Smooth muscle cell (in vitro differentiated cells): ENCODE data around the gene RASAL1. TPM values are rescaled to one million over a fixed set of nuclear protein-coding genes. Genes with fewer than 3 reads are reported as not detected.
A peak's percentile ranks its signal among the peaks of the same experiment; 100 is the strongest.

Experiments
- DNase-seq: peaks from one replicate; lab custom pipeline; 2025; ENCODE audit not compliant: unreplicated experiment; lab: John Stamatoyannopoulos, UW
- H2AFZ ChIP-seq: fragments of 200-600 bp; sonication (generic); 2 replicates; pipeline ENCODE4 v1.6.0; 2016; ENCODE audit warnings: antibody characterized with exemption, low read depth, mild to moderate bottlenecking
- H3F3A ChIP-seq: fragments of 200-600 bp; sonication (generic); 2 replicates; pipeline ENCODE4 v1.6.0; 2017; ENCODE audit warnings: antibody characterized with exemption, low read depth
- H3K27ac ChIP-seq: fragments of 200-600 bp; sonication (generic); 2 replicates; pipeline ENCODE4 v1.5.1; 2016; ENCODE audit warnings: low read depth, mild to moderate bottlenecking
- H3K27me3 ChIP-seq: fragments of 200-600 bp; sonication (generic); 2 replicates; pipeline ENCODE4 v1.6.1; 2016; ENCODE audit warnings: low read depth, mild to moderate bottlenecking
- H3K36me3 ChIP-seq: fragments of 200-600 bp; sonication (generic); 2 replicates; pipeline ENCODE4 v1.5.1; 2016; ENCODE audit warnings: low read depth
- H3K4me1 ChIP-seq: fragments of 200-600 bp; sonication (generic); 2 replicates; pipeline ENCODE4 v1.5.1; 2016; ENCODE audit warnings: low read depth
- H3K4me2 ChIP-seq: fragments of 200-600 bp; sonication (generic); 2 replicates; pipeline ENCODE4 v1.6.0; 2016; ENCODE audit warnings: mild to moderate bottlenecking
- H3K4me3 ChIP-seq: fragments of 200-600 bp; sonication (generic); 2 replicates; pipeline ENCODE4 v1.5.1; 2016; ENCODE audit warnings: mild to moderate bottlenecking
- H3K79me2 ChIP-seq: fragments of 200-600 bp; sonication (generic); 2 replicates; pipeline ENCODE4 v1.6.0; 2016; ENCODE audit warnings: low read depth, mild to moderate bottlenecking
- H3K9ac ChIP-seq: fragments of 200-600 bp; sonication (generic); 2 replicates; pipeline ENCODE4 v1.6.0; 2016; ENCODE audit warnings: low read depth
- H3K9me3 ChIP-seq: fragments of 200-600 bp; sonication (generic); replicated peaks from 2 replicates; pipeline ENCODE4 v1.5.1; 2016; ENCODE audit warnings: low read depth
- H4K20me1 ChIP-seq: fragments of 200-600 bp; sonication (generic); 2 replicates; pipeline ENCODE4 v1.6.0; 2016; ENCODE audit warnings: low read depth
- CTCF ChIP-seq: fragments of 200-600 bp; sonication (generic); IDR thresholded peaks from 2 replicates; pipeline ENCODE4 v1.5.1; 2017; ENCODE audit warnings: borderline replicate concordance, mild to moderate bottlenecking, antibody characterized with exemption; ENCODE audit not compliant: insufficient read depth, poor library complexity, severe bottlenecking
- WGBS: methylation state at CpG from one replicate; pipeline ENCODE4 v1.1.7; 2016; ENCODE audit warnings: low lambda C conversion rate; 5-methylcytosine and 5-hydroxymethylcytosine counted together
- polyA plus RNA-seq: library from polyadenylated mRNA; unstranded; fragments of >200 nt; fragmentation: Nextera tagmentation; extraction: Ambion mirVana; gene quantifications from 2 replicates; pipeline ENCODE4 v1.2.1, GENCODE V29; 2016
- total RNA-seq: library from RNA; depleted of rRNA; stranded (reverse); fragments of >200 nt; gene quantifications from 2 replicates; pipeline ENCODE4 v1.2.3, GENCODE V29; 2014

RASAL1 gene, protein sequence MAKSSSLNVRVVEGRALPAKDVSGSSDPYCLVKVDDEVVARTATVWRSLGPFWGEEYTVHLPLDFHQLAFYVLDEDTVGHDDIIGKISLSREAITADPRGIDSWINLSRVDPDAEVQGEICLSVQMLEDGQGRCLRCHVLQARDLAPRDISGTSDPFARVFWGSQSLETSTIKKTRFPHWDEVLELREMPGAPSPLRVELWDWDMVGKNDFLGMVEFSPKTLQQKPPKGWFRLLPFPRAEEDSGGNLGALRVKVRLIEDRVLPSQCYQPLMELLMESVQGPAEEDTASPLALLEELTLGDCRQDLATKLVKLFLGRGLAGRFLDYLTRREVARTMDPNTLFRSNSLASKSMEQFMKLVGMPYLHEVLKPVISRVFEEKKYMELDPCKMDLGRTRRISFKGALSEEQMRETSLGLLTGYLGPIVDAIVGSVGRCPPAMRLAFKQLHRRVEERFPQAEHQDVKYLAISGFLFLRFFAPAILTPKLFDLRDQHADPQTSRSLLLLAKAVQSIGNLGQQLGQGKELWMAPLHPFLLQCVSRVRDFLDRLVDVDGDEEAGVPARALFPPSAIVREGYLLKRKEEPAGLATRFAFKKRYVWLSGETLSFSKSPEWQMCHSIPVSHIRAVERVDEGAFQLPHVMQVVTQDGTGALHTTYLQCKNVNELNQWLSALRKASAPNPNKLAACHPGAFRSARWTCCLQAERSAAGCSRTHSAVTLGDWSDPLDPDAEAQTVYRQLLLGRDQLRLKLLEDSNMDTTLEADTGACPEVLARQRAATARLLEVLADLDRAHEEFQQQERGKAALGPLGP
- total RNA-seq (not detected in 2 replicates), polyA plus RNA-seq (not detected in 2 replicates)

DNA sequence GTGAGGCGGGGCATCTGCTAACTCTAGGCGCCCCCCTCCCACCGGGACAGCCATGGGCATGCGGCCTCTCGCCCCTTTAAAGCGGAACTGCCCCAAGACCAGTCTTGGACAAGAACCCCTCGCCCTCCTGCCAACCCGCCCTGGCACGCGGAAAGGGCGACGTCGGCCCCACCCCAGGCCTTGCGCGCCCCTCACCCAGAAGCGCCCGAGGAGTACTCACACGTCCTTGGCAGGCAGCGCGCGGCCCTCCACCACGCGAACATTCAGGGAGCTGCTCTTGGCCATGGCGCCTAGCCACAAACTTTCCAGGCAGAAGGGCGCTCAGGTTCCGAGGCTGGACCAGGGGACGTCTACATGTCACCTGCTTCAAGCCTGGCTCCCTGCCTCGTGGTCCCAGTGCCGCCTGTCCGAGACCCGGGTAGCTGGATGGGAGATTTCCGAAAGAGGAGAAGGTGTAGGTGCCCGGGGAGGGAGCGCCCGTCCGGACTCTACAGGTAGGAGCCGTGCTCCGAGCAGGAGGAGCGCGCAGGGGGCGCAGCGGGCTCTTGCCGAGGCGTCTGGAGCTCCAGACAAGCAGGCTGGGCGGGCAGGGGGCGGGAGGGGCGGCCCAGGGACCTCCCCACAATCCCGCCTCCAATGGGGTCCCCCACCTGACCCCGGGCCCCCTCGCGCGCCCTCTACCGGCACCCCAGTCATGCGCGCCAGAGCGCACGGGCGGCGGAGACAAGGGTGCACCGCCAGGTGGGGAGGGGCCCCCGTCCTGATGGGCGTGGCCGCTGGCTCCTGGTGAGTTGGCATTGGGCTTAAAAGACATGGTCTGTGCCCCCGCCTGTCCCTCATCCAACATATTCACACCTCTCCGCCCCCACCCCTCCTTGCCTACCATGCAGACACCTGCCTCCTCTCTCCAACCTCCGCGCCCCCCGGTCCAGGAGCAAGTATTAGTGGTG, at the start of gene RASAL1:
TSS of gene RASAL1 (minus strand) at position 584 of the 950 bp plus-strand sequence. CDS start at position 285, 299 bp downstream.
- Histone ChIP-seq H3K79me2 (no peaks in the 10 kb centered on the region), H4K20me1 (no peaks in the 10 kb centered on the region), H3K4me2 (peak within 1 kb of the TSS; percentile 73), H3K9ac (no peak within 1 kb of the TSS), H3K4me3 (no peak within 1 kb of the TSS), H3K4me1 (no peaks in the 10 kb centered on the region), H3K36me3 (no peaks in the 10 kb centered on the region), H3K27ac (no peak within 1 kb of the TSS), H3F3A (no peaks in the 10 kb centered on the region), H3K27me3 (peaks cover 16% of the 10 kb centered on the region), H2AFZ (no peak within 1 kb of the TSS), H3K9me3 (no peaks in the 10 kb centered on the region)
- DNase-seq: no peak
- WGBS: 9% methylated on average over 42 of the region's 68 CpGs
- TF ChIP-seq CTCF: peak; percentile 38

DNA sequence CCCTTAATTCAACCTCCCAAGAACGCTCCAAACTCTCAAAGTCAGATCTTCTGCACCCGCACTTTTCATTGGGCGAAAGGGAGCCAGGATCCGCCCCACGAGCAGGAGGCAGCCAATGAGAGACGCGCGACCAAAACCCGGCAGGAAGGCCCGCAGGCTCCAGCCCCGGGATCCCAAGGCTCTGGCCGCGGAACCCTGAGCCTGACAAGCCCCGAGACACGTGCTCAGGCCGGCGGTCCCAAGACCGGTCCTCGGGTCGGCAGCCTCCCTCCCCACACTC, 49.3 kb upstream of the RASAL1 start:
- Histone ChIP-seq H3K79me2 (peaks cover 34% of the 10 kb centered on the region), H2AFZ (peak overlapping the region; percentile 93), H3K27me3 (no peaks in the 10 kb centered on the region), H3K27ac (peak overlapping the region; percentile 92), H3K4me3 (peak overlapping the region; percentile 81), H4K20me1 (peaks cover 8% of the 10 kb centered on the region), H3K4me1 (peaks cover 9% of the 10 kb centered on the region), H3K9ac (peak overlapping the region; percentile 95), H3K4me2 (peak overlapping the region; percentile 89), H3F3A (peaks cover 5% of the 10 kb centered on the region), H3K9me3 (no peaks in the 10 kb centered on the region), H3K36me3 (no peaks in the 10 kb centered on the region)
- TF ChIP-seq CTCF: no peak
- peak; percentile 82 for DNase-seq
- under 1% methylated on average over 20 of the region's 20 CpGs for WGBS

GRCh38 chr12:113184098-113184899, 48.7 kb upstream of the RASAL1 start:
- peak overlapping the region; percentile 89 for H3K4me2 ChIP-seq
- H3K9ac ChIP-seq: peak overlapping the region; percentile 58
- no peak for DNase-seq
- H3K9me3 ChIP-seq: no peaks in the 10 kb centered on the region
- peaks cover 34% of the 10 kb centered on the region for H3K79me2 ChIP-seq
- peak overlapping the region; percentile 81 for H3K4me3 ChIP-seq
- WGBS: 35% methylated on average over 26 of the region's 26 CpGs
- peak overlapping the region; percentile 93 for H2AFZ ChIP-seq
- no peak for TF ChIP-seq CTCF
- peaks cover 8% of the 10 kb centered on the region for H4K20me1 ChIP-seq
- peak overlapping the region; percentile 92 for H3K27ac ChIP-seq
- H3K27me3 ChIP-seq: no peaks in the 10 kb centered on the region
- peaks cover 9% of the 10 kb centered on the region for H3K4me1 ChIP-seq
- no peaks in the 10 kb centered on the region for H3K36me3 ChIP-seq
- peaks cover 5% of the 10 kb centered on the region for H3F3A ChIP-seq
